Activated CD8-positive, alpha-beta memory T cell treated with anti-CD3 and anti-CD28 coated beads for 48 hours (primary cell): ENCODE data around the gene ST8SIA6.
"Not testable (repeated sequence)": the region's sequence is repeated elsewhere in the genome, so short reads cannot be mapped to it uniquely, and the experiment has no call there.

Experiments used
- DNase-seq, 3 experiments: peaks; one replicate each; pipeline ENCODE4 v3.0.0-alpha.2; 2020; ENCODE audit warnings: low read depth in 2 of 3, low spot score in 2 of 3

Gene ST8SIA6

DNA sequence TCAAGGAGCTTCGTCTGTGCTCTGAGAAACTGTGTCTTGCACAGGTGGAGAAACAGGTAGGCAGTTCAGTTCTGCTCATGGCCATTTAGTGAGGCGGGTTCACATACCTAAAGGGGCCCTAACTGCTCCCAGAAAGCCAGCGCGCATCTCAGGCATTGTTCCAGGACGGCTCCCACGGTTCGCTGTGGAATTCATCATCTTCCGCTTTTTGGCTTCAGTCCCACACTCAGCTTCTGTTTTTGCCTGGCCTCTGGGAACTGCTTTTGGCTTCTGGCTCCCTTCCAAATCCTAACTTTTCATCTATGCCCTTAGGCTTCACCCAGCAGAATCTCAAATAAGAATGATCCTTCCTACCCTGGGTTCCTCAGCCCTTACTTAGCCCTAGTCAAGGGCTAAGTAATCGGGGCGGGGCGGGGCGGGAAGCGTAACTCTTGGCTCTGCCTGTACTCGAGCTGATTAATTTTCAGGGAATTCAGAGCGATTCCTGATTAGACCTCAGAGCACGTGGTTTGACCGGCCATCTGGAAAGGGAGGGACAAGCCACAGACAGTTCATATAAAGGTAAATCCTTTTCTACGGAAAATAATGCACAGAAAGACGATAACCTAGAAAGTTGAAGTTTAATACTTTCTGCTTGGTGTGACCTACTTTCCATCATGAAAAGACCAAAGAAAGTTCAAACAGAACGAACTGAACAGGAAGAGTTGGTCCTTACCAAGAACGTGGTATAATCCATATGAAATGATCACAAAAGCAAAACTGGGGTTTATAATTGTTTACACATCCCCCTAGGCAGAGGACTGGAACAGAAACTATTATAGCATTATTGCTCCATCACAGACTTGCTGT is 105.7 kb downstream of the ST8SIA6 start:
- DNase-seq, result no peak

DNA sequence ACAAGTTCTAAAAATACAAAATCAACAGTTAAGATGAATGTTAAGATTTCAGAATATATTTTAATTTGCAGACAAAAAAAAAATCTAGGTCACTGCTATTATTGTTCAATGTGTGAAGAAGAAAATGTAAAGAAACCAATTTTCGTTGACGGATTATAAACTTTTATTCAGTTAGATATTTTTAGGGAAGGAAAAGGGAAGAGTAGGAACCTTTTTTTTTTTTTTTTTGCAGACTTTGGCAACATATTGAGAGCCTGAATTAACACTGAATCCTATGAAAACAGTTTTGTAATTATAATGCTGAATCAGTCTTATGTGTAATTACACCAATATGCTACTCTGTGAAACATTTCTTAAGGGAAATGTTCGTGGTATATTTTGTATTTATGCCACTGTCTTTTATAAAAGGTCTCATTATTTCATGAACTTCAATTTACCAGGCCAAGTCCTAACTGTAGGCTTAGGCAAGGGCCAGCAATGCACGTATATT is 106.3 kb downstream of the ST8SIA6 start:
- no peak for DNase-seq

DNA sequence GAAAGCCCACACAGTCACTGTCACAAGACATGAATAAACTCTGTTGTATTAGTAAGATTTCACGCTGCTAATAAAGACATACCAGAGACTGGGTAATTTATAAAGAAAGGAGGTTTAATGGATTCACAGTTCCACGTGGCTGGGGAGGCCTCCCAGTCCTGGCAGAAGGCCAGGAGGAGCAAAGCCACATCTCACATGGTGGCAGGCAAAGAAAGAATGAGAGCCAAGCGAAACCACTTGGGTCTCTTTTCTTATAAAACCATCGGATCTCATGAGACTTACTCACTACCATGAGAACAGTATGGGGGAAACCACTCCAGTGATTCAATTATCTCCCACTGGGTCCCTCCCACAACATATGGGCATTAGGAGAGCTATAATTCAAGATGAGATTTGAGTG is 110.2 kb downstream of the ST8SIA6 start:
- no peak for DNase-seq

DNA sequence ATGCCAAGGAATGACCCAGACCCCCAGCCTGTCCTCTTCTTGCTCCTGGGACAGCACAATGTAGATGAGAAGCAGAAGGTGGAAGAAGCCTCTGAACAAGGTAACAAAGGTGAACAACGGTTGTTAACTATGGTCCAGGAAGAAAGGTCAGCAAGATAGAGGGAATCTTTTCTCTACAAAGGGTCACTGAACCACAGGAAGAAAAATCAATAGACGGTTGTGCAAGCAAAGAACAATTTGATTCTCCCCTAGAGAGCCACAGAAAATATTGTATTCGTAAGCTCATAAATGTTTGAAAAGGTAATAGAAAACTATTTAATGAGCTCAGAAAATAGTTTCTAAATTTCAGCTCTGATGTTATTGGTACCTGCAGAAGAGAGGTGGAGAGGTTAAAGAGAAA is 111.3 kb downstream of the ST8SIA6 start:
- no peak for DNase-seq

DNA sequence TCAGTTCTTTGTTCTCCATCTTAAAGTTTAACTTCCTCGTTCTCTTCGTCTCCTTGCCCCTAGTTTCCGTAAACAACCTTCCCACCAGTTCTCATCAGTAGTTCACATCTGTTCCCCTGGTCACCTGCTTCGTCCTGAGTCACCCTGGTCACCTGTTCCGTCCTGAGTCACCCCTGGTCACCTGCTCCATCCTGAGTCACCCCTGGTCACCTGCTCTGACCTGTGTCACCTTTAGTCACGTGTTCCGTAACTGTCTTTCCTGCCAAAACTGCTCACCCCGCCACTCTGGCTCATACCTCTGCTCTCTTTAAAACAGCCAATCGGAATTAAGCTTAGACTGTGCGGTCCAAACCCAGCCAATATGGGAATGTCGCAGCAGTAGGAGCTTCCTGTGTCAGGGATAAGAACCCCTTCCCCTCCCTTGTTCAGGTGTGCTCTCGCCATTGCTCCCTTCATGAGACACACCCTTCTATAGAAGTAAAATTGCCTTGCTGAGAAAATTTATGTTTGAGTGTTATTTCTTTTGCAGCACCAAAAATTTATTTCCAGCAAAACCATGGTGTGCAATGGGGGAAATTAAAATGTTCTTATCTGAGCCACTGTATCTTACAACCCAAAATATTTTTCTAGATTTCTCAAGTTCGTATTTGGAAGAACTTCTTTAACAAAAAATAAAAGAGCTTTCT is 114.1 kb downstream of the ST8SIA6 start:
- DNase-seq, result no peak

DNA sequence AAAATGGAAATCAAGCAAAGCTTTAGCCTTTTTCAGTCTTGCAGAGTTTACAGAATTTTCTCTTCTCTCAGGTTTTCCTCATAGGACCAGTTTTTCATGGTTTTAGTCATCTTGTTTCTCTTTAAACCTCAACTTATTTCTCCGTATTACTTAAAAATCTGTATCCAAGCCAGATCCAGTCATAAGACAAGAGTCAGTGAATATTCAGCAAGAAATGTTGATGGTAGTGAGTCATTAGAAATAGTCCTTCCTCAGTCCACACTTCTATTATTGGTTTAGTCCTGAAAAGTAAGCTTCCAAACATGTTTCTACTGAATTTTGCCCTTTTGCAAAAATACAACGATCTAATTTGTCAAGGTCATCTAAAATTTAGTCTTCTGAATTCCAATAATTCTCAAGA is 119.3 kb downstream of the ST8SIA6 start:
- DNase-seq, result no peak

DNA sequence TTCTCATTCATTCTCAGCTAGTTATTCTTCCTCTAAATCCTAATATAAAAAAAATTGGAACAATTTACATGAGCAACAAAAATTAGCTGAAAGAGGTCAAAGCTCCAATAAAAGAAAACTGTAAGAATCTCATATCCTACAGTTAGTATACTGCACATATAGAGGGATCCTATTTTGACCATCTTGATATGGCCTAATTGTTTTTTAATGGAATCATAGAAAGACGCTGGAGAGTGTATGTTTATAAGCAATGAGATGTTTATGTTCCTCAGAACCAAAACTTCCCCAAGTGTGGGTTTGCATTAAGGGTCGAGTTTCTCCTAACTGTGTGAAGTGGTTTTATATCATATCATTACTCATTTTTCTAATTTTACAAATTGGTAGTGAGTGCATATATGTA is 123.9 kb downstream of the ST8SIA6 start:
- DNase-seq, result no peak

DNA sequence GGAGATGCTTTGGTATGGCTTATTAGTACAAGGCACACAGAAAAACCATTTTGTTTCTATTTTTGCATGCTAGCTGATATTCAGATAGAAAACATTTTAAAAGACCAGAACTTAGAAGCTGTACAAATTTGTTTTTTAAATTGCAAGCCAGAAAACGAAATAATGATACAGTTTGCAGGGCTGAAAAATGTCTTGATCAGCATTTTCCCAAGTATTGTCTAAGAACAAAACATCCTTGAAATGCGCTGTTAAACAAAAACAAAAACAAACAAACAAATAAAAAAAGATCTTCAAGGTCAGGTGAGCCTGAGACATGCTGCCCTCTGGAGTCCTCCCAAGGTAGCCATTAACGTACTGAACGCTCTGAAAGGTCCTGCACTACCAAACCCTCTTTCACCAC is 128.0 kb downstream of the ST8SIA6 start:
- no peak for DNase-seq

DNA sequence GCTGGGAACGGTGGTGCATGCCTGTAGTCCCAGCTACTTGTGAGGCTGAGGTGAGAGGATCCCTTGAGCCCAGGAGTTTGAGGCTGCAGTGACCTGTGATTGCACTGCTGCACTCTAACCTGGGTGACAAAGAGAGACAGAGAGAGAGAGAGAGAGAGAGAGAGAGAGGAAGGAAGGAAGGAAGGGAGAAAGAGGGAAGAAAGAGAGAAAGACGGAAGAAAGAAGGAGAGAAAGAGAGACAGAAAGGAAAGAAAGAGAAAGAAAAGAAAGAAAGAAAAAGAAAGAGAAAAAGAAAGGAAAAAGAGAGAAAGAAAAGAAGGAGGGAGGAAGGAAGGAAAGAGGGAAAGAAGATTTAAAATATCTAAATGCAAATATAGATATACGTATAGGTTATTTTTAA is 132.4 kb downstream of the ST8SIA6 start:
- DNase-seq, result not testable (repeated sequence)

DNA sequence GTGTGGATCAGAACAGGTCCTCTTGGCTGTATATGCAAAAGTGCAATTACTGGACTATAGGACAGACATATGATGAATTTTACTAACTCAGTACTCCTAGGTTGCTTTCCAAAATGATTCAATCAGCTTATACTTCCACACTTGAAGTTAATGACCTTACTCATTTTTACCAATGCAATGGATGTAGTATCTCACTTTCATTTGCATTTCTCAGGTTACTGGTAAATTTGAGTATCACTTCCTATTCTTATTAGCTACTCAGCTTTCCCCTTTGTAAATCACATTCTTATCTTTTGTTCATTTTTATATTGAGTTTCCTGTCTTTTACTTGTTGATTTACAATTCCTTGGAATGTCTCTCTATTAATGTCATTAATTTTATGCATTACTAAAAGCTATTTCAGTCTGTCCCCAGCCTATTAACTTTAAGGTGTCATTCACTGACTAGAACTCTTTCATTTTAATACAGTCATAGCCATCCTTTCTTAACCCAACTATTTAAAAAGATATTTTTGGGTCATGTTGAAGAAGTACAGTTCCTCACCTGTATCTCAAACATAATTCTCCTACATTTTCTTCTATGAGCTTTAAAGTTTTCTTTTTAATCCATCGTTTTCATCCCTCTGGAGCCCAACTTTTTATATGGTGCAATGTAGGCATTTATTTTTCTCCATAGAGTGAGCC is 137.8 kb downstream of the ST8SIA6 start:
- DNase-seq, result no peak

DNA sequence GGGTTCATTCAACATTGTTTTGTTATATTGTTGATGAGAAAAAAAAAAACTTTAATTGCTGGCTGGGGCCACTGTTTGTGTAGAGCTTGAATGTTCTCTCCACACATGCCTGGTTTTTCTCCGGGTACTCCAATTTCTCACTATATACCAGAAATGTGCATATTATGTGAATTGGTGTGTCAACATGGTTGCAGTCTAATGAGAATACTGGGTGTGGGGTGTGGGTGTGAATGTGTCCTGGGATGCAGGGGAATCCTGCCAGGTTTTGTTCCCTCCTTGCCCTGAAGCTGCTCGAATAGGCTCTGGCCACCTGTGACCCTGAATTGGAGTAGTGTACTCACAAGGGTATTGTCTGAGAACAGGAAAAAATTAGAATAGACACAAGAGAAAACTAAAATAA is 145.0 kb downstream of the ST8SIA6 start:
- no peak for DNase-seq

DNA sequence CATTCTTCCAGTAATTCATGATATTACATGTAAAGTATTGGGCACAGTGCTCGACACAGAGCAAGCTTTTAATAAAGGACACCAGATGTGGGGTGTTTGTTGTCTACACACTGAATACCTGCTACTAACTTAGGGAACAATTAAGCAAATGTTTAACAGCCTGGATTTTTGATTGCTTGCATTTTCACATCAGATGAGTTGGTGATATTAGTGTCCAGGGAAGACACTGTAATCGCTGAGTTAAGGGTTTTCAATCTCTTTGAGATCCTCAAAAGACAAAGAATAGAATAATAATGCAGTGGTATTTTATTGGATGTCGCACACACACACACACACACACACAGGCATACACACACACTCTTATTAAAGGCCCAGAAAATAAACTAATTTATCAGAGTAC is 147.3 kb downstream of the ST8SIA6 start:
- DNase-seq, result no peak

DNA sequence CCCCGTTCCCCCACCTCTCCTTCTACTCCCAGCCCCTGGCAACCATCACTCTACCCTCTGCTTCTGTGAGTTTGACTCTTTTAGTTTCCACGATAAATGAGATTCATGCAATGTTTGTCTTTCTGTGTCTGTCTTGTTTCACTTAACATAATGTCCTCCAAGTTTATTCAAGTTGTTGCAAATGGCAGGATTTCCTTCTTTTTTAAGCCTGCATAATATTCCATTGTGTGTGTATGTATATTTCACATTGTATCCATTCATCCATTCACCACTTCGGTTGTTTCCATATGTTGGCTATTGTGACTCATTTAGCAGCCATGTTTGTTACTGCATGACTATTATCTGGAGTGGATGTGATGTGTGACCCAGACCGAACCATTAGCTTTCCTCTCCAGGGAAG is 162.0 kb downstream of the ST8SIA6 start:
- DNase-seq, result no peak

DNA sequence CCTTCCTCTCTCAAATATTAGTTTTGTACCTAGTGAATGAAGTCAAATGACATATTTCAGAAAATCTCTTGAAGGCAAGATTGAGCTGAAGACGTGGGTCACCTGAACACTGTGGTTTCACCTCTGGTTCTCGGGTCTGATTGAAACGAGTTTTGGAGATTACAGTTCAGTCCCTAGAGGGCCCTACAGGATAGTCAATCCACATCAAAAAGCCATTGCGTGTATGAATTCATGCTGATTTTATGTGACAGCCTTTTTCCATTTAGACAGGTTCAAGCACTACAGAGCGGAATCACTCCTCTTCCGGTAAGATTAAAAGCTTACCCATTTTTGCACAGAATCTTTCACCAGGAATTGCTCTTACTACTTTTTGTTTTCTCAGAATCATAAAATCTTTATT is 164.2 kb downstream of the ST8SIA6 start:
- DNase-seq, result no peak

DNA sequence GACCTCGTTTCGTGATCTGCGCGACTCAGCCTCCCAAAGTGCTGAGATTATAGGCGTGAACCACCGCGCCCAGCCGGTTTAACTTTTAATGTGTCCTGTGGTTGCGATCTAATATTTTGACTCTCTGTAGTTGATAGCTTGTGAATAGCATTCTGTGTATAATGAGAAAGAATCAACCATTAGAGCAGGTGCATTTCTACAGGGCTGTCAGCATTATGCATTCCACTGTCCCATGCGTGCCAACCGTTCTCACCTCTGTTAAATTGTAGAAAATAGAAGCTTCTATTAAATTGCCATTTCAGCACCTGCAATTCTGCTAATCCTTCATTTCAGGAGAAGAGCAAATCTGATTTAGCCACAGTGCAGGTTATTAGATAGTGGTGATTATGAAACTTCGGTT is 164.6 kb downstream of the ST8SIA6 start:
- DNase-seq, result no peak

DNA sequence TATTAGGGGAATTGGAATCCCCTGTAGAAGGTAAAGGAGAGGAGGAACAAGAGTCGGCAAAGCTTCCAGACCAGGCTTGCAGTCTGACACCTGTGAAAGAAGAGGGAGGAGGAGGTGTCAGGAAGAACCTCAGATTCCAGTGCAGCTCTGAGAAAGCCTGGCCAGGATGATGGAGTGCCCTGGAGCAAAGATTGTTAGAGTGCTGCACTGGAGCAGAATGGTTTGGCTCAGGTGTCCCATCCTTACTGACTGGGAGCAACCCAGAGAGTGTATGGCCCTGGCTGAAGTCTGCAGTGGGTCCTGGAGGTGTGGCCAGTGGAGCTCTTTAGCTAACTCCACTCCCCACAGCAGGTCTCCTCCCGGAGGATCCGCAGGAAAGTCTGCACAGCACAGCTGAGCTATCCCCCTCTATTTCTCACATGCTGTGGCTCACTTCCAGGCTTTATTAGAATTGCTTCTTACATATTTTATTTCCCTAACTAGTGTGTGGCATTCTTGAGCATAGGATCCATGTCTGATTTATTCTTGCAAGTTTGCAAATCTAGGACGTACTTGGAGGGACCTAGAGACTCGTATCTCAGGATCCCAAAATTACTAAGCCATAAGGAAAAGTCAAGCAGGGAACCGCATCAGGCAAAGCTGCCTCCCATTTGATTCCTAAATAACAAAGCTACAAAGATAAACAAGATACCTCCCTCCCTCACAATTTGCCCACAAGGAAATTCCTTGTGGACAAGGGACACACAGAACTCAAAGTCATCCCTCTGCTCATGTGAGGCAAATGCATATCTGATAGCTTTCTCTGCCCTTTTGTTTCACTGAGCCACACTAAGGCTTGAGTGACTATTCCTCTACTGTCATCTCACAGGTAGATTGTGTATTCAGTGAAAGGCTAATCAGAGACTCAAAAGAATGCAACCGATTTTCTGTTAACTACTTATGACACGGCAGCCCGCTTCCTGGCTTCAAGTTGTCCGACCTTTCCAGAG is 167.5 kb downstream of the ST8SIA6 start:
- DNase-seq, result no peak

DNA sequence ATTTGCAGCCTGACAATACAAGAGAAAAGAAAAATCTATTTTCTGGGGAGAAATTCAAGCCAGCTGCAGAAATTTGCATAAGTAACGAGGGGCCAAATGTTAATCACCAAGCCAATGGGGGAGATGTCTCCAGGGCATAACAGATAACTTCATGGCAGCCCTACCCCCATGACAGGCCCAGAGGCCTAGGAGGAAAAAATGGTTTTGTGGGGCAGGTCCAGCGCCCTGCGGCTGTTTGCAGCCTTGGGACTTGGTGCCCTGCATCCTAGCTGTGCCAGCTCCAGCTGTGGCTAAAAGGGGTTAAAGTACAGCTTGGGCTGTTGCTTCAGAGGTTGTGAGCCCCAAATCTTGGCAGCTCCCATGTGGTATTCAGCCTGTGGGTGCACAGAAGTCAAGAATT is 172.1 kb downstream of the ST8SIA6 start:
- DNase-seq, result no peak

DNA sequence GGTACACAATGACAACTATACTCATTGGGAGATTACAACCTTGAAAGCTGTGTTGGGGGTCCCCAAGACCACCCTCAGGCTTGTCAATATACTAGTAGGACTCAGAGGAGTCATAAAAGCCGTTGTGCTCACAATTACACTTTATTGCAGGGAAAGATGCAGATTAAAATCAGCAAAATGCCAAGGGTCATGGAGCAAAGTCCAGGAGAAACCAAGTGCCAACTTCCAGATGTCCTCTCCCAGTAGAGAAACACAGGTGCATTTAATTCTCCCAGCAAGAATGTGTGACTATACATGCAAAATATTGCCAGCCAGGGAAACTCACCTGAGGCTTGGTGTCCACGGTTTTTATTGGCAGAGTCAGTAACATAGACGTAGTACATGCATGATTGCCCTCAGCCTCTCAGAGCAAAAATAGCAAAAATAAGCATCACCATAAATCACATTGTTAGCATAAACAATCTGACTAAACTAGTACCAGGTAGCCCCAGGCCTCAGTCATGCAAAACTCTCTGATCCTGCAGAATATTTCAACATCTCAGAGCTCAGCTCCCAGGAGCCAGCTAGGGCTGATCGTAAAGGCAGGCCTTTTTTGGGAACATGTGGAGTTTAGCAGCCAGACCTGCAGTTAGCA is 175.7 kb downstream of the ST8SIA6 start:
- DNase-seq, result no peak

DNA sequence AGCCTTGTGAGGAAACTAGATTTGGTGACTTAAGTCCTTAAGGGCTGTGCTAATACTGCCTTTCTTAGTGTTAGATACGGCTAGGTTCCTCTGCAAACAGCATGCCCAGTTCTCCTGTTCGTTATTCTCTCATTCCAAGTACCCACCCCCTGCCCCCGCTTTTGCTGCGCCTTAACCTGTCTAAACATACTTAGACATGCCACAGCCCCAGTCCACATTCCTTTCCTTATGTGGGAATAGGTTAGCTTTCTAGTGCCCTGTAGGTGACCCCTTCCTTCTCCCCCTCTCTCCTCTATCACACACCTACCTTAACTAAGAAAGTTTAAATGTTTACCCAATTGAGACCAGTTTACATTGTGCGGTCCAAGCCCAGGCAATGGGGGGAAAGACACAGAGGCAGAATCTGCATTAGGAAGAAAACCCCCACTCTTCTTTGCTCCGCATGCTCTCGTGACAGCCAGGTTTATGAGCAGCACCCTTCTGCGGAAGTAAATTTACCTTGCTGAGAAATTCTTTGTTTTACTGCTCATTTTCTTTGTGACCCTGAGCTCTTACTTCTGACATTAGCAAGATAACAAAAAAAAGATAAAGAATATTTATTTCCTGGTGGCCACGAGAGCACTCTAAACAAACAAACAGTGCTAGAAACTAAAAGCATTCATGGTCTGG is 177.5 kb downstream of the ST8SIA6 start:
- DNase-seq, result no peak

DNA sequence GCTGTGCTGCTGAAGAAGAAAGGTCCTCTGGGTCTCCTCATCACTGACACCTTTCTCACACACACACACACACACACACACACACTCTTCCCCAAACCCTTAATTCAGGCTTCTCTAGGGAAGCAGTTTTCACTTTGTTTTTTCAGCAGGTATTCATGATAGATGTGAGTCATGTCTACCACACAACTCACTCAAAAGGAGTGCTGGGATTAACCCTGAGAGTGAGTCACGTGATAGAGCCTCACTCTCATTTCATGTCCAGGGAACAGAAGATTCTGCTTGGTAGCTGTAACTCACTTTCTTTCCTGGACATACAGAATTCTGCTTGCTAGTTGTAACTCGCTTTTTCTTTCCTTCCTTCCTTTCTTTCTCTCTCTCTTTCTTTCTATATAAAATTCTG is 181.0 kb downstream of the ST8SIA6 start:
- no peak for DNase-seq
